ENCODE data around the gene TWIST2. TPM values are rescaled to one million over a fixed set of nuclear protein-coding genes. Genes with fewer than 3 reads are reported as not detected.

Gene TWIST2
- total RNA-seq, 4 donors from 2014 or later = 72.5 to 140 (median 106) TPM

GRCh38 chr2:238939521-238940403 lies 91.9 kb downstream of the TWIST2 start:
- H3K36me3 ChIP-seq = no peaks in the 10 kb centered on the region
- 92 to 94% methylated on average over 8 of the region's 8 CpGs for WGBS, 2 donors
- peak overlapping the region in 3 of 4 donors; percentile 53 to 80 (median 77) for H3K27ac ChIP-seq
- H3K9me3 ChIP-seq = no peaks in the 10 kb centered on the region
- no peaks in the 10 kb centered on the region for H3K27me3 ChIP-seq
- no peak overlapping the region for H3K4me3 ChIP-seq
- TF ChIP-seq EP300 (IDR thresholded peaks at IDR 0.05) (no peak), CTCF (IDR thresholded peaks at IDR 0.05) (no peak), POLR2A (IDR thresholded peaks at IDR 0.05) (no peak)
- DNase-seq (ENCODE audit: low spot score in 2 of 2) = peak; percentile 3 to 4
- peaks cover 0 to 14% (median 8%) of the 10 kb centered on the region in 4 donors for H3K4me1 ChIP-seq

- H3K27me3 ChIP-seq = no peaks in the 10 kb centered on the region
- H3K9me3 ChIP-seq = no peaks in the 10 kb centered on the region
- H3K4me1 ChIP-seq = peaks cover 0 to 18% (median 8%) of the 10 kb centered on the region in 4 donors
- DNase-seq (ENCODE audit: low spot score in 2 of 2) = peak in 1 of 2 donors; percentile 13
- H3K4me3 ChIP-seq = no peak overlapping the region
- WGBS, 2 donors = 87 to 98% methylated on average over 8 of the region's 8 CpGs
- H3K36me3 ChIP-seq = no peaks in the 10 kb centered on the region
- no peak for TF ChIP-seq EP300 (IDR thresholded peaks at IDR 0.05)
- TF ChIP-seq POLR2A (IDR thresholded peaks at IDR 0.05) = no peak
- TF ChIP-seq CTCF (IDR thresholded peaks at IDR 0.05) = no peak
- no peak overlapping the region for H3K27ac ChIP-seq
Observed at GRCh38 chr2:238940806-238941205, 92.9 kb downstream of the TWIST2 start.

DNA sequence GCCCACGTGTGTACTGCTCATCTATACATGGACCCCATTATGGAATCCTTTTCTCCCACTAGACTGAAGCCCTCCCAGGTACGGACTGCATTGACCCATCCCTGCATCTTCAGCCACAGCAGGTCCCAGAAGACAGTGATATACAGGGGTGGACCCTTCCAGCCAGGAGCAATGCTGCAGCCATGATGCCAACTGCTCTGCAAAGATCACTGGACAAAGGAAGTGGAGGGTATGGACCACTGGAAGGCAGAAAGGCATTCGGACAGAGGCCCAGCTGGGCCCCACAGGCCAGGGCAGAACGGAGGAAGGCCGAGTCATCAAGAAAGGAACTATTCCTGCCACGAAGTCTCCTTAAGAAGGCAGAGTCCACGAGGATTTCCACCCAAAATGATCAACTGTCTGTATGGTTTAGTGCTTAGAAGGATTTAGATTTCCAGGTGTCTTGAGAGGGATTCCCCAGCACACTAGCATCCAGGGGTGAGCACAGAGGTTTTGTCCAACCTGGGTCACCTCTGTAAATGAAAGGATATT lies 93.4 kb downstream of the TWIST2 start:
- Histone ChIP-seq H3K4me1 (peaks cover 0 to 19% (median 8%) of the 10 kb centered on the region in 4 donors), H3K9me3 (no peaks in the 10 kb centered on the region), H3K4me3 (no peak overlapping the region), H3K27ac (no peak overlapping the region), H3K36me3 (no peaks in the 10 kb centered on the region), H3K27me3 (no peaks in the 10 kb centered on the region)
- TF ChIP-seq POLR2A (IDR thresholded peaks at IDR 0.05) (no peak), CTCF (IDR thresholded peaks at IDR 0.05) (no peak), EP300 (IDR thresholded peaks at IDR 0.05) (no peak)
- 76% methylated on average over 7 of the region's 7 CpGs for WGBS, 2 donors
- DNase-seq (ENCODE audit: low spot score in 2 of 2) = peak; percentile 2 to 9

GRCh38 chr2:238942080-238942725 lies 94.3 kb downstream of the TWIST2 start:
- WGBS, 2 donors = 91 to 96% methylated on average over 15 to 18 of the region's 19 CpGs
- no peak for TF ChIP-seq POLR2A (IDR thresholded peaks at IDR 0.05)
- no peak for TF ChIP-seq EP300 (IDR thresholded peaks at IDR 0.05)
- no peak for TF ChIP-seq CTCF (IDR thresholded peaks at IDR 0.05)
- DNase-seq (ENCODE audit: low spot score in 2 of 2) = peak in 1 of 2 donors; percentile 8
- Histone ChIP-seq H3K9me3 (no peaks in the 10 kb centered on the region), H3K4me3 (no peak overlapping the region), H3K4me1 (peaks cover 0 to 20% (median 8%) of the 10 kb centered on the region in 4 donors), H3K27ac (no peak overlapping the region), H3K36me3 (no peaks in the 10 kb centered on the region), H3K27me3 (no peaks in the 10 kb centered on the region)

All from tibial nerve (tissue), 4 donors.